ENCODE data around the gene DRD3.

Gene DRD3

DNA sequence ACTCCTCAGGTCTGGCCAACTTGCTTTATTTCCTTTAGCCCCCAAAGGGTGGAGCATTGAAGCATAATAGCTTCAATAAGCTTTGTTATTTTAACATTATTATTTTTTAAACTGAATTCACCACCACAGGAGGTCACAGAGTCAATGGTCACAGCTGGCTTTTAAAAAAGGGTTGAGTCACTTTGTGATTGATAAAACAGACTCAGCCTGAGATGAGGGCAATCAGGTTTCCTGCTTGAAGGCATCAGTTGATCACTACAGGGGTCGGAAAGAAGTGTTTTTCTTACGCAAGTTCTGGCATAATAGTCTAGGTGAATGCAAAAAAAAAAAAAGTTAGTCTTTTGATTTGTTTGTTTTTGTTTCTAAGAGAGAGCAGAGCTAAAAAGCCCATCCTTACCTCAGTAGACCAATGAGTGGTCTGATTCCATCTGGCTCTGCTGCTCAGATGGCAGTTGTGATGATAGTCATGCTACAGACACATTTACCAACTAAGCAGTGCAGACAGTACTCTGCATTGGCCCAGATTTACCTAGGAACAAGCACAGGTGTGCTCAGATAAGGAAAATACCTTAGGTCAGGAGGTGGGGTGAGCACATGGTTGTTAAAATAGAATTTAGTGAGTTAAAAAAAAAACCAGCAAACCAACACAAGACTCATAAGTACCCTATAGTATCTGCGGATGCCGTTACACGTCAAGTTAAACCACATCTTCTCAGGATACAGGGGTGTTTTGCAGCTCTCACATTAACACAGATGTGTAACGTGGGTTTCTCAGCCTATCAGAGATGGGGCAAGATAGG is 35.9 kb upstream of the DRD3 start:
- no peak for DNase-seq (ENCODE audit: low read depth, low spot score)
- POLR2A ChIA-PET: interaction anchor here (0.9 kb wide), 1 partner anchor 10 kb away, joined by 3 read pairs; no protein-coding TSS in a partner anchor
- H3K4me3 ChIP-seq (ENCODE audit: low read depth, low read length): peak overlapping the region; percentile 48
- TF ChIP-seq, protein P1, sequence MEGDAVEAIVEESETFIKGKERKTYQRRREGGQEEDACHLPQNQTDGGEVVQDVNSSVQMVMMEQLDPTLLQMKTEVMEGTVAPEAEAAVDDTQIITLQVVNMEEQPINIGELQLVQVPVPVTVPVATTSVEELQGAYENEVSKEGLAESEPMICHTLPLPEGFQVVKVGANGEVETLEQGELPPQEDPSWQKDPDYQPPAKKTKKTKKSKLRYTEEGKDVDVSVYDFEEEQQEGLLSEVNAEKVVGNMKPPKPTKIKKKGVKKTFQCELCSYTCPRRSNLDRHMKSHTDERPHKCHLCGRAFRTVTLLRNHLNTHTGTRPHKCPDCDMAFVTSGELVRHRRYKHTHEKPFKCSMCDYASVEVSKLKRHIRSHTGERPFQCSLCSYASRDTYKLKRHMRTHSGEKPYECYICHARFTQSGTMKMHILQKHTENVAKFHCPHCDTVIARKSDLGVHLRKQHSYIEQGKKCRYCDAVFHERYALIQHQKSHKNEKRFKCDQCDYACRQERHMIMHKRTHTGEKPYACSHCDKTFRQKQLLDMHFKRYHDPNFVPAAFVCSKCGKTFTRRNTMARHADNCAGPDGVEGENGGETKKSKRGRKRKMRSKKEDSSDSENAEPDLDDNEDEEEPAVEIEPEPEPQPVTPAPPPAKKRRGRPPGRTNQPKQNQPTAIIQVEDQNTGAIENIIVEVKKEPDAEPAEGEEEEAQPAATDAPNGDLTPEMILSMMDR (IDR thresholded peaks at IDR 0.05; ENCODE audit: insufficient read depth, low read length, missing control alignments): no peak
- CTCF ChIA-PET: interaction anchor here (1.2 kb wide), 1 partner anchor 10 kb away, joined by 3 read pairs; no protein-coding TSS in a partner anchor

GRCh38 chr3:114213627-114214541 is 35.0 kb upstream of the DRD3 start:
- TF ChIP-seq, protein P1 (IDR thresholded peaks at IDR 0.05; ENCODE audit: insufficient read depth, low read length, missing control alignments): no peak
- ChIA-PET CTCF (interaction anchor here (0.9 kb wide), 1 partner anchor 10 kb away, joined by 5 read pairs; no protein-coding TSS in a partner anchor), POLR2A (interaction anchor here (0.9 kb wide), 1 partner anchor 9 kb away, joined by 3 read pairs; no protein-coding TSS in a partner anchor)
- H3K4me3 ChIP-seq (ENCODE audit: low read depth, low read length): peak overlapping the region; percentile 48
- DNase-seq (ENCODE audit: low read depth, low spot score): peak; percentile 33

DNA sequence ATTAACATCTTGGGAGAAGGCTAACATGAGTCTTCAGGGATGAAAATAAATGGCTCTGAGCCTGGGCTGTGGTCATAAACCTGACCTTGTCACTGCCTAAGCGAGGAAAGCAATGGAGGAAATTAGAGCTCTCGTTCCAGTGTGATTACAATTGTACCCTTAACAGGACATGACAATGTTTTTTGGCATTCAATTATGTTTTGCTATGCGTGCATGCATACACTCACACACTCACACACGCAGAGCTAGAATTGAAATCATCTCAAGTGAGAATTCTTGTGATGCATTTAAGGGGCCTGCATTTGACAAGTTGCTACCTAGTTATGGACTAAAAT is 34.4 kb upstream of the DRD3 start:
- TF ChIP-seq, protein P1 (IDR thresholded peaks at IDR 0.05; ENCODE audit: insufficient read depth, low read length, missing control alignments): no peak
- ChIA-PET POLR2A (no interaction called here), CTCF (interaction anchor here (0.9 kb wide), 1 partner anchor 9 kb away, joined by 5 read pairs; no protein-coding TSS in a partner anchor)
- peak overlapping the region; percentile 48; the same call in 1 of the 2 replicates for H3K4me3 ChIP-seq (ENCODE audit: low read depth, low read length)
- DNase-seq (ENCODE audit: low read depth, low spot score): peak; percentile 34

GRCh38 chr3:114212646-114213045 is 33.8 kb upstream of the DRD3 start:
- POLR2A ChIA-PET: no interaction called here
- TF ChIP-seq, protein P1 (IDR thresholded peaks at IDR 0.05; ENCODE audit: insufficient read depth, low read length, missing control alignments): no peak
- no peak for DNase-seq (ENCODE audit: low read depth, low spot score)
- CTCF ChIA-PET: interaction anchor here (0.9 kb wide), 1 partner anchor 8 kb away, joined by 5 read pairs; no protein-coding TSS in a partner anchor
- H3K4me3 ChIP-seq (ENCODE audit: low read depth, low read length): no peak overlapping the region

DNA sequence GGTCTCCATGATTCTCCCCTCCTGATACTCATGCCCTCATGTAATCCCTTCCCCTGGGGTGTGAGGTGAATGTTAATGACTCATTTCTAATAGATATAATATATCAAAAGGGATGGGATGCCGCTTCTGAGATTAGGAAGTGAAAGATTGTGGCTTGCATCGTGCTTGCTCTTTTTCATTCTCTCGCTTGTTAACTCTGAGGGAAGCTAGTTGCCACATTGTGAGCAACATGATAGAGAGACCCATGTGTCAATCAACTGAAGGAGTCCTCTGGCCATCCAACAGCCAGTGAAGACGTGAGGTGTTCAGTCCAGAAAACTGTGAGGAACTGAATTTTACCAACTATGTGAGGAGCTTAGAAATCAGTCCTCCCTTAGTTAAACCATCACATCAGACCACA is 28.9 kb upstream of the DRD3 start:
- ChIA-PET POLR2A (no interaction called here), CTCF (no interaction called here)
- DNase-seq (ENCODE audit: low read depth, low spot score): no peak
- TF ChIP-seq, protein P1 (IDR thresholded peaks at IDR 0.05; ENCODE audit: insufficient read depth, low read length, missing control alignments): no peak
- no peak overlapping the region for H3K4me3 ChIP-seq (ENCODE audit: low read depth, low read length)

Data from AG04449 (cell line).